Kidney glomerular epithelial cell (primary cell): ENCODE results near the gene ANKK1.

ENCODE experiments used
- DNase-seq: peaks from one replicate; lab custom pipeline; 2025; lab: John Stamatoyannopoulos, UW

The ANKK1 gene, protein sequence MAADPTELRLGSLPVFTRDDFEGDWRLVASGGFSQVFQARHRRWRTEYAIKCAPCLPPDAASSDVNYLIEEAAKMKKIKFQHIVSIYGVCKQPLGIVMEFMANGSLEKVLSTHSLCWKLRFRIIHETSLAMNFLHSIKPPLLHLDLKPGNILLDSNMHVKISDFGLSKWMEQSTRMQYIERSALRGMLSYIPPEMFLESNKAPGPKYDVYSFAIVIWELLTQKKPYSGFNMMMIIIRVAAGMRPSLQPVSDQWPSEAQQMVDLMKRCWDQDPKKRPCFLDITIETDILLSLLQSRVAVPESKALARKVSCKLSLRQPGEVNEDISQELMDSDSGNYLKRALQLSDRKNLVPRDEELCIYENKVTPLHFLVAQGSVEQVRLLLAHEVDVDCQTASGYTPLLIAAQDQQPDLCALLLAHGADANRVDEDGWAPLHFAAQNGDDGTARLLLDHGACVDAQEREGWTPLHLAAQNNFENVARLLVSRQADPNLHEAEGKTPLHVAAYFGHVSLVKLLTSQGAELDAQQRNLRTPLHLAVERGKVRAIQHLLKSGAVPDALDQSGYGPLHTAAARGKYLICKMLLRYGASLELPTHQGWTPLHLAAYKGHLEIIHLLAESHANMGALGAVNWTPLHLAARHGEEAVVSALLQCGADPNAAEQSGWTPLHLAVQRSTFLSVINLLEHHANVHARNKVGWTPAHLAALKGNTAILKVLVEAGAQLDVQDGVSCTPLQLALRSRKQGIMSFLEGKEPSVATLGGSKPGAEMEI

GRCh38 chr11:113387605-113388211 is at the start of gene ANKK1:
ANKK1 (plus strand) TSS chr11:113387779; CDS start chr11:113387885, 106 bp downstream.
- DNase-seq = no peak

DNA sequence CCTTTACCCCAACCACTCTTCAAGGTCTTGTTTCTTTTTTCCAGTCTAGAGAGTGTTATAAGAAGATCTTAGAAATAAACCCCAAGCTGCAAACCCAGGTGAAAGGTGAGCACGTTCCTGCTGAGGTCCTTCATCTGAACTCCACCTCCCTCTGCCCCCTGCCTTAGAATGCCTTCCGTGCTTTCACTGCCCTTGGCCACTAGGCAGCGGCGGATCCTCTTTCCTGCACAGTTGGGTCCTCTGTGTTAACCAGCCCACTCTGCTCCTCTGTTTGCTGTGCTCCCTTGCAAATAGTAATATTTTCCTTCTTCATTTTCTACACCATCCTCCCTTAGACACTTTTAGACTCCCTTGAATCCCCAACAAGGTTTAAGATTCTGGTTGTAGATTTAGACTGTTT is 48.8 kb upstream of the ANKK1 start:
- DNase-seq = no peak

GRCh38 chr11:113339929-113340589 is 47.5 kb upstream of the ANKK1 start:
- no peak for DNase-seq

DNA sequence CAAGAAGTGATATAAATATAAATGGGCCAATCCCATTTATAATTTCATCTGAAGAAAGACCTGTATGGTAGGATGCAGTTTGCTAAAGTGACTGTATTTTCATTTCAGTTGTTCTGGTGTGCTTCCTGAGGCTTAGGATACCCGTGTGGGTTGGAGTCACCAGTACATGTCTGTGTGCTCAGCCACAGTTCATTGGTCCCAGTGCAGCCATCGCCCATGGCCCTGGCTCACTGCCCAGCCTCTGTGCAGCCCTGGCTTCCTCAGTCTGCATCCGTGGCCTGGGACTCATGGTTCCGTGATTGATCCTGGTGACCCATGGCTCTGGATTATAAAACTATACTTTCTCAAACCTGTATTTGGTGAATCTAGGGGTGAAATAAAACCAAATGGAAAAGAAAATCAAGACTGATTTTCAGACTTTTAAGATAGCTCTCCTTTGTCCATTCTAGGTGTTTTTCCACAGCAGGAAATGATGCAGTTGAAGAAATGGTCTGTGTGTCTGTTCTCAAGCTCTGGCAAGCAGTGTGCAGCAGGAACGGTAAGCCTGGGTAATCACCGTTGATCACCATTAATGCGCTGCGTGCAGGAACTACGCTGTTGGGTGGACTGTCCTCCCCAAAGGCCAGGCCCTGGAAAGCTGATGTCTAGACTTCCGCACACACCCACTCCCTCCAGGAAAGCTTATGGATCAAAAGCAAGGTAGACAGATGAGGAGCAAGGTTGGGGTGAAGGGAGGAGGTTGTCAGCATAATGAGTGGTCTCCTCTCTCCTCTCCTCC is 46.0 kb upstream of the ANKK1 start:
- DNase-seq = no peak

DNA sequence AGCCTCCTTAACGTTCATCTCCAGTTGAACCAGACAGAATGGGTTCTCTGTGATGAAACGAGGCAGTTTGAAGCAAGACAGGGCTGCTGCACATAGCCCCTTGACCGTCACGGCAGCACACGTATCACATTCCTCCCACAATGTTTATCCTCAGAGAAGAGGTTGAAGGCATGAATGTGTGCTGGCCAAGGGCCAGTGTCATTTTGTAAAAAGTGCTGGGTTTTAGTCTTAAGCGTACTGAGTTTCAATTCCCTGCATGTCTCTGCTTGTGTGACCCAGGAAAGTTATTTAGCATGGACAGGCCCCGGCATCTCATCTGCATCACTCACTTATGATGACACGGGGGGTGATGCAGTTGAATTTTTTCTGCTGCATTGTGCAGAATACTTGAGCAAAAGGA is 41.6 kb upstream of the ANKK1 start:
- DNase-seq = no peak

DNA sequence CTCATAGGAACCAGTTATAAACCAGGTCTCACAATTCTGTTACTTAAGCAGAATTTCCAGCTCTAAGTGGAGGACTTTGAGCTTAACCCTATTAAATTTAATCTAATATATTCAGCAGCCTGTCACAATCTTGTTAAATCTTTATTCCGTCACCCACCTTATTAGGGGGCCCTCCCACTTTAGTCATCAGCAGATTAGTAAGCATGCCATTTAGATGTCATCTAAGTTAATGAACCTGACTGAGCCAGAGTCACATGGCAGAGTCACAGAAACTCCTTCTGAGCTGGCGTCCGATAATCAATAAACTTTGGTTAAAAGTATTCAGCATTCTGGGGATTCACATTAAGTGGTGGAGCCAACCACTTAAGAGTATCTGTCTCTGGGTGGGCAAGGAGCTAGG is 38.1 kb upstream of the ANKK1 start:
- DNase-seq = no peak

- DNase-seq = no peak
These were observed 37.1 kb upstream of the ANKK1 start for GRCh38 chr11:113350336-113351067.

GRCh38 chr11:113351068-113351450 is 36.5 kb upstream of the ANKK1 start:
- no peak for DNase-seq

DNA sequence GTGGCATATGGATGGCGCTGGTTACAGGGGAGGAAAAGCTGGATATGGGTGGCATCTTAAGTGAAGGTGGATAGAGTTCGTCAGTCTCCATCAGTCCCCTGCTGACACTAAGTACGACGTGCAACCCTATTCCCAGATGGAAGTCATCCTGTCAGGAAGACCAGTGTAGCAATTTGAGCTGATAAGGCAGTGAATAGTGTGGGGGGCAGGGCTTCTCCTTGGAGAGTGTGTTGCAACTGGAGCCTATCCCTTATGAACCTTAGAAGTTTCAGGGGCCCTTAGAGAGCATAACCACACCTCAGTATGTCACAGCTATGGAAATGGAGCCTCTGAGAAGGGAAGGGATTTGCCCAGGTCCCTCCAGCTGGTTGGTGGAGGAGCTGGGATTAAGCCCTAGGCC is 36.1 kb upstream of the ANKK1 start:
- no peak for DNase-seq

DNA sequence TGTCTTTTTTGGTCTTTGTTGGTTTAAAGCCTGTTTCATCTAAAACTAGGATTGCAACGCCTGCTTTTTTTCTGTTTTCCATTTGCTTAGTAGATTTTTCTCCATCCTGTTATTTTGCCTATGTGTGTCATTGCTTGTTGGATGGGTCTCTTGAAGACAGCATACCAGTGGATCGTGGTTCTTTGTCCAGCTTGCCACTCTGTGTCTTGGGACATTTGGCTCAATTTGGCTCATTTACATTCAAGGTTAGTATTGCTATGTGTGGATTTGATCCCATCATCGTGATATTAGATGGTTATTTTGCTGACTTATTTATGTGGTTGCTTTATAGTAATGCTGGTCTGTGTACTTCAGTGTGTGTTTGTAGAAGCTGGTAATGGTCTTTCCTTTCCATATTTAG is 31.4 kb upstream of the ANKK1 start:
- no peak for DNase-seq

GRCh38 chr11:113363406-113363805 is 24.2 kb upstream of the ANKK1 start:
- DNase-seq = no peak

DNA sequence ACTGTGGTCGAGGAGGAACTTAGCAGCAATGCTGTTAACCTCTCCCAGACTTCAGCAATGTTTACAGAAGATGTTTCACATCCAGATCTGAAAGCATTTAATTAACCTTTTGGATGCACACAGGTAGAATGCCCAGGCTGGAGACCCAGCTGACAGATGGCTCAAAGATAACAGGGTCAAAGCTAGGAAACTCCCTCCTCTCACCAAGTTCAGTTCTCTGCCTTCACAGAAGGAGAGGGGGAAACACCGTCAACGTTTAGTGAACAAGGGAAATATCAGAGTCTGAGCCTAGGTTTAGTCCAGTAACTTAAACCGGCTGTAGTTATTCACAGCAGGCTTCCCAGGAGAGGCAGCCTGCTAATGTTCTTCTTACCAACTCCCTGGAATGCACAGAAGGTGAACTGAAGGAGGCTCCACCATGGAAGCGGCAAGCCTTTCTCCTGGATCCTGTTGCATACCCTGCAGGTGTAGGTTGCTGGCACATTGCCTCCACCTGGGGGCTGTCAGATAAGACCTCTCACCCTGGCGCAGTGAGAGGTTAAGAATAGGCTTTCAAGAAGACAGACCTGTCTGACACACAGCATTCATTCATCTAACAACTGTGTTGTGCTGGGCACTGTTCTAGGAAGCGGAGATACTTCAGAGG is 23.5 kb upstream of the ANKK1 start:
- no peak for DNase-seq

- no peak for DNase-seq
These were observed 21.7 kb upstream of the ANKK1 start for GRCh38 chr11:113365895-113366294.

- DNase-seq = no peak
These were observed 18.2 kb upstream of the ANKK1 start for GRCh38 chr11:113369411-113369810.

GRCh38 chr11:113370634-113371033 is 16.9 kb upstream of the ANKK1 start:
- DNase-seq = no peak

- DNase-seq = no peak
These were observed 15.3 kb upstream of the ANKK1 start for GRCh38 chr11:113372309-113372708.

DNA sequence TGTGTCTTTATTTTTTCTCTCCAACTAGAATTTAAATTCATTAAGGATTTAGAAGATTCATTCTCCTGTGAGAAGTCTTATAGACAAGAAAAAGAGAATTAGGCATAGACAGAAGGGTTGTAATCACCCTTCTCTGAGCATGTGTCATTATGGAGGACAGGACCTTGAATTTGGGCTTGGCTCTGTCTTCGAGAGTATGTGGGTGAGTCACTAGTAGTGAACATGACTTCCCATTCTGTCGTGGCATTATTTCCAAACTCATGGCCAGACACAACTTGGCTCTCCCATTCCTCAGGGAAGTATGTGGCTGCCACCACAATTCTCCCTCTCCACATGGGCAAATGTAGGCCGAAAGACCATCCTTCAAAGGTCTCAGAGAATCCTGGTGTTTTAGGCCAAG is 14.3 kb upstream of the ANKK1 start:
- DNase-seq = no peak

- no peak for DNase-seq
These were observed 13.5 kb upstream of the ANKK1 start for GRCh38 chr11:113373981-113374560.

DNA sequence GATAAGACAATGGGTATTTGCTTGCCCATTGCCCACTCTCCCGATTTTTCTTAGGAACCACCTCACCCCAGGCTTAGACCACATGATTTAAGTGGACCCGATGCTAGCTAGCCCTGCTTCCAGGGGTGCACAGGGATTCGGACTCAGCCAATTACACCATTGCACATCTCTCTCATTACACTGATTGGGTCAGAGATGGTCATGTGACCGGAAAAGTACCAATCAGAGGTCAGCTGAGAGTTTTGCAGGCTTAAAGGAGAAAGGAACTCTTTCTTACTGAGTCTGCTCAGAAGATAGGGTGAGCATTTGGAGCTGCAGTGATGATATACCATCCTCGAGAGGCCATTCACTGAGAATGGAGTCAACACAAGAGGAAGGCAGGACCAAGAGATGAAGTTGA is 12.2 kb upstream of the ANKK1 start:
- no peak for DNase-seq

DNA sequence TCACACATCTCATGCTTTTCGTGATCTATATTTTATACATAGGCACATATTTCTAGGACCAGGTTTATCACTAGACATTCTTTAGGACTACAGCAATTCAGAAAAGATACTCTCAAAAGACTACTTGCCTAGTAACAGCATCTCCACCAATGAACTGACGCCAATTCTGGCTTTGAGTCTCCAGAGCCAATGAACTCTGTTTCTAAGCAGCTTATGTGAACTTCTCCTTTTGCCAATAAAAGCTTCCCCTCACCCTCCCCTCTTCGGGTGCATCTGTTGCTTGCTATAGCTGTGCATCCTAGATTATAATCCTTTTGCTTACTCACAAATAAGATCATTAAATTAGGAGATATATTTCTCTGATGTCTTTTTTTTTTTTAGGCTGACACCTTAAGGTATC is 11.4 kb upstream of the ANKK1 start:
- no peak for DNase-seq
